Neural cell (in vitro differentiated cells): ENCODE measurements around the gene NRG2.

Experiments
- CTCF ChIP-seq: fragments of 450-650 bp; IDR thresholded peaks from 2 replicates; pipeline ENCODE4 v1.5.1; 2014; ENCODE audit warnings: antibody characterized with exemption, mild to moderate bottlenecking, moderate library complexity; ENCODE audit not compliant: poor library complexity, severe bottlenecking
- EP300 ChIP-seq: fragments of 450-650 bp; conservative IDR thresholded peaks from 2 replicates; pipeline ENCODE4 v1.6.1; 2014; ENCODE audit warnings: antibody characterized with exemption, mild to moderate bottlenecking, moderate library complexity; ENCODE audit not compliant: poor library complexity, severe bottlenecking
- EZH2 ChIP-seq: fragments of 200-600, 300-800 bp; shearing (Covaris generic), sonication (generic); IDR thresholded peaks from 2 replicates; pipeline ENCODE4 v1.6.1; 2014; ENCODE audit warnings: antibody characterized with exemption, low read length, borderline replicate concordance, mild to moderate bottlenecking; ENCODE audit not compliant: insufficient read depth, poor library complexity, severe bottlenecking
- POLR2AphosphoS5 ChIP-seq: IDR thresholded peaks from 2 replicates; pipeline ENCODE4 v1.6.1; 2012

DNA sequence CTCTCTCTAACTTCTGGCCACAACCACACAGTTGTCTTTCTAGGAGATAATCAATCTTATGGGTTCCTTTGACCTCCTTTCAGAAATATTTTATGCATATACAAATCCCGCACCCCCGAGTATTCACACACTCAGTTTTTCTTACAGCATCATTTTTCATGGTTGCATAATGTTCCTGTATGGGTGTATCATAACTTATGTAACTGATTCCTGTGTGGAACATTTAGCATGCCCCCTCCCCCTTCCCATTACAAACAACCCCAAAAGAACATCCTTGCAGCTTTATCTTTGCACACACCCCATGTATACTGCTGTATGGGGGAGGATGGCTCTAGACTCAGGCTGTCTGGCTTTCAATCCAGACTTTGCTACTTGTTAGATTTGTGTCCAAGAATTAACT, 153.7 kb downstream of the NRG2 start:
- TF ChIP-seq EP300 = no peak
- TF ChIP-seq EZH2 = no peak
- TF ChIP-seq CTCF = no peak
- no peak for TF ChIP-seq POLR2AphosphoS5
